ENCODE results near the gene PPIF.

- TF ChIP-seq CTCF (IDR thresholded peaks at IDR 0.05 in 8 of 11, conservative IDR thresholded peaks at IDR 0.05 in 3 of 11) (no peak), POLR2A (IDR thresholded peaks at IDR 0.05) (no peak)
Observed at GRCh38 chr10:79397051-79397450, 49.8 kb downstream of the PPIF start.
